Ovary (tissue), 9 donors: Measurements from ENCODE around the gene EHBP1. TPM values are rescaled to one million over a fixed set of nuclear protein-coding genes. Genes with fewer than 3 reads are reported as not detected.

Experiments used
- DNase-seq, 5 donors: peaks; one replicate each; pipeline ENCODE4 v3.0.0-alpha.2; 2019 to 2020
- H3K27ac ChIP-seq, 2 donors: fragments of 200-600 bp; one replicate each; pipeline versions ENCODE4 v1.5.1 to v1.8.0; 2019 to 2022
- H3K27me3 ChIP-seq: fragments of 200-600 bp; one replicate; pipeline ENCODE4 v1.8.0; 2022
- H3K36me3 ChIP-seq: fragments of 200-600 bp; sonication (generic); one replicate; pipeline ENCODE4 v1.5.1; 2019
- H3K4me1 ChIP-seq: one replicate; pipeline ENCODE4 v1.8.1; 2013; ENCODE audit warnings: mild to moderate bottlenecking, moderate library complexity; ENCODE audit not compliant: insufficient read depth
- H3K4me3 ChIP-seq: fragments of 200-600 bp; sonication (generic); one replicate; pipeline ENCODE4 v1.5.1; 2017
- H3K9me3 ChIP-seq, 2 donors: fragments of 200-600 bp in 1 of 2; sonication (generic) in 1 of 2; one replicate each; pipeline versions ENCODE4 v1.5.1 to v1.8.1; 2013 to 2019; ENCODE audit warnings: mild to moderate bottlenecking in 1 of 2, moderate library complexity in 1 of 2
- EP300 ChIP-seq: sonication (generic); formaldehyde crosslinking; IDR thresholded peaks from one replicate; pipeline ENCODE4 v1.6.1; 2017; ENCODE audit warnings: antibody characterized with exemption
- POLR2A ChIP-seq: fragments of 450-650 bp; IDR thresholded peaks from one replicate; pipeline ENCODE4 v1.6.1; 2017; ENCODE audit warnings: antibody characterized with exemption, mild to moderate bottlenecking, moderate library complexity
- WGBS, 3 donors: extraction: QIAGEN DNeasy Blood & Tissue Kit in 1 of 3; methylation state at CpG; one replicate each; pipeline versions ENCODE4 v1.1.5 to v1.1.7; 2013 to 2017; 5-methylcytosine and 5-hydroxymethylcytosine counted together
- intact Hi-C, 4 donors: fragments of 100-400 bp; cut with DNase I; formaldehyde crosslinking; loops; one replicate each; pipeline versions ENCODE4 v1.11.0 to v1.15.1; 2022 to 2023
- polyA plus RNA-seq, 2 donors: library from polyadenylated mRNA; stranded (reverse); fragments of 200-250 nt in 1 of 2; fragments of 350-450 nt in 1 of 2; fragmentation: Illumina TruSeq in 1 of 2; extraction: RNeasy Lipid Tissue Mini Kit (QIAGEN cat#74804) in 1 of 2; gene quantifications; one replicate each; pipeline ENCODE4 v1.2.3, GENCODE V29; 2013 to 2014
- total RNA-seq, 7 donors: library from RNA; depleted of rRNA in 2 of 7; stranded (reverse); fragments of >200 nt in 2 of 7; fragmentation: NEBNext Ultra II Directional in 3 of 7; extraction: Animal tissue kit (Norgen Biotek cat#: 25700) in 3 of 7; gene quantifications; one replicate each; pipeline versions ENCODE4 v1.1.0 to v1.2.4, GENCODE V29; 2016 to 2023
- TF ChIP-seq, protein P1 (sequence below), 3 donors: fragments of 450-650 bp in 2 of 3; fragments of 200-600 bp in 1 of 3; IDR thresholded peaks; one replicate each; pipeline versions ENCODE4 v1.5.1 to v1.8.0; 2016 to 2022; ENCODE audit warnings: antibody characterized with exemption in 3 of 3, mild to moderate bottlenecking in 1 of 3
- donor health status: DM: no; HTN: no; CAD: no; lungs with moderate emphysema.
- donor health status: DM: no; HTN: no; CAD: no.
- donor health status: Bipolar disorder and iron deficiency.
- donor health status: DM: yes; HTN: yes; CAD: no.
- donor health status: DM: no; HTN: no; CAD: no.
- donor health status: DM: yes; HTN: yes; CAD: no.

The EHBP1 gene
- total and polyA plus RNA-seq, 9 donors, result 56.3 to 185 (median 117) TPM

GRCh38 chr2:62844311-62845090 is 139.0 kb downstream of the EHBP1 start:
- H3K4me1 ChIP-seq, result no peaks in the 10 kb centered on the region
- DNase-seq, result no peak
- H3K9me3 ChIP-seq, result no peaks in the 10 kb centered on the region
- H3K36me3 ChIP-seq, result no peaks in the 10 kb centered on the region
- intact Hi-C loops, result no loop called here
- TF ChIP-seq EP300 (no peak), POLR2A (no peak)
- TF ChIP-seq, protein P1, sequence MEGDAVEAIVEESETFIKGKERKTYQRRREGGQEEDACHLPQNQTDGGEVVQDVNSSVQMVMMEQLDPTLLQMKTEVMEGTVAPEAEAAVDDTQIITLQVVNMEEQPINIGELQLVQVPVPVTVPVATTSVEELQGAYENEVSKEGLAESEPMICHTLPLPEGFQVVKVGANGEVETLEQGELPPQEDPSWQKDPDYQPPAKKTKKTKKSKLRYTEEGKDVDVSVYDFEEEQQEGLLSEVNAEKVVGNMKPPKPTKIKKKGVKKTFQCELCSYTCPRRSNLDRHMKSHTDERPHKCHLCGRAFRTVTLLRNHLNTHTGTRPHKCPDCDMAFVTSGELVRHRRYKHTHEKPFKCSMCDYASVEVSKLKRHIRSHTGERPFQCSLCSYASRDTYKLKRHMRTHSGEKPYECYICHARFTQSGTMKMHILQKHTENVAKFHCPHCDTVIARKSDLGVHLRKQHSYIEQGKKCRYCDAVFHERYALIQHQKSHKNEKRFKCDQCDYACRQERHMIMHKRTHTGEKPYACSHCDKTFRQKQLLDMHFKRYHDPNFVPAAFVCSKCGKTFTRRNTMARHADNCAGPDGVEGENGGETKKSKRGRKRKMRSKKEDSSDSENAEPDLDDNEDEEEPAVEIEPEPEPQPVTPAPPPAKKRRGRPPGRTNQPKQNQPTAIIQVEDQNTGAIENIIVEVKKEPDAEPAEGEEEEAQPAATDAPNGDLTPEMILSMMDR (IDR thresholded peaks at IDR 0.05), result no peak
- WGBS, 3 donors, result 82 to 92% (median 91%) methylated on average over 1 of the region's 1 CpG
- no peak overlapping the region for H3K4me3 ChIP-seq
- no peak overlapping the region for H3K27ac ChIP-seq
- no peaks in the 10 kb centered on the region for H3K27me3 ChIP-seq

DNA sequence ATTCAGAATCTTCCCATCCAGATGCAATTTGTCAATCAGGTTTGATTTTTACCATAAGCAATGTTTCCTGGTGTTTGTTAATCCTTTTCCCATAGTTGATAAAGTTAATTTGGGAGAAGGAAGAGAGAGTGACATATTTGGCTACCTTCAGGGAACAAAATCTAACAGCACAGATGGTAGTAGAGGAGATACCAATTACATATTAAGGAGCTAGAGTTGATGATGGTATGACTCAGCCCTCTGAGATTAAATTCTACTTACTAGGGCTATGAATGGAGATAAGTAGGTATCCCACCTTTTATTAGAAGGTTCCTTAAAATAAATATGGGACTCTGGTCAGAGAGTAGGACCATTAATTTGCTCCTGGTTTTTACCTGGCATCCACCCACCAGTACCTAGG is 139.7 kb downstream of the EHBP1 start:
- H3K27me3 ChIP-seq, result no peaks in the 10 kb centered on the region
- intact Hi-C loops, result no loop called here
- no peaks in the 10 kb centered on the region for H3K9me3 ChIP-seq
- H3K4me3 ChIP-seq, result no peak overlapping the region
- no peak overlapping the region for H3K27ac ChIP-seq
- H3K4me1 ChIP-seq, result no peaks in the 10 kb centered on the region
- H3K36me3 ChIP-seq, result no peaks in the 10 kb centered on the region
- no peak for DNase-seq
- TF ChIP-seq, protein P1 (IDR thresholded peaks at IDR 0.05), result no peak
- TF ChIP-seq EP300 (no peak), POLR2A (no peak)

DNA sequence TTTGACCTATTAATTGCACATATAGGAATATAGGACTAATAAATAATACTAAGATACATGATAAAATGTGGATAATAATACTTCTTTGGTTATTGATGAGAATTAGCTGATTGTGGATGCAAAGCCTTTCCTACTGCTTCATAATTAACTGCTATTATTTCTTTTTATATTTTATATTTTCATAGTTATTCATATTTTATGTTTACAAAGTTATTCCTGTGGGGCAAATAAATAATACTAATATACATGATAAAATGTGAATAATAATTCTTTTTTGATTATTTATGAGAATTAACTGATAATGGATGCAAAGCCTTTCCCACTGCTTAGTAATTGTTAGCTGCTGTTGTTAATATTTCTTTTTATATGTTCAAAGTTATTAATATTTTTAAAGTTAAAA is 146.7 kb downstream of the EHBP1 start:
- Histone ChIP-seq H3K4me3 (no peak overlapping the region), H3K36me3 (no peaks in the 10 kb centered on the region), H3K4me1 (no peaks in the 10 kb centered on the region), H3K9me3 (peaks cover 0 to 8% of the 10 kb centered on the region in 2 donors), H3K27me3 (no peaks in the 10 kb centered on the region), H3K27ac (no peak overlapping the region)
- TF ChIP-seq EP300 (no peak), POLR2A (no peak)
- TF ChIP-seq, protein P1 (IDR thresholded peaks at IDR 0.05), result no peak
- no peak for DNase-seq
- intact Hi-C loops, result no loop called here

- Histone ChIP-seq H3K27me3 (no peaks in the 10 kb centered on the region), H3K9me3 (peaks cover 0 to 8% of the 10 kb centered on the region in 2 donors), H3K27ac (no peak overlapping the region), H3K36me3 (no peaks in the 10 kb centered on the region), H3K4me3 (no peak overlapping the region), H3K4me1 (no peaks in the 10 kb centered on the region)
- WGBS, 3 donors, result 94 to 96% (median 95%) methylated on average over 12 to 14 of the region's 14 CpGs
- no peak for DNase-seq
- intact Hi-C loops, result no loop called here
- TF ChIP-seq POLR2A (no peak), EP300 (no peak)
- TF ChIP-seq, protein P1 (IDR thresholded peaks at IDR 0.05), result no peak
These were observed 149.3 kb downstream of the EHBP1 start for GRCh38 chr2:62854600-62855514.
